Measurements from ENCODE around the gene UBASH3A.

UBASH3A gene

DNA sequence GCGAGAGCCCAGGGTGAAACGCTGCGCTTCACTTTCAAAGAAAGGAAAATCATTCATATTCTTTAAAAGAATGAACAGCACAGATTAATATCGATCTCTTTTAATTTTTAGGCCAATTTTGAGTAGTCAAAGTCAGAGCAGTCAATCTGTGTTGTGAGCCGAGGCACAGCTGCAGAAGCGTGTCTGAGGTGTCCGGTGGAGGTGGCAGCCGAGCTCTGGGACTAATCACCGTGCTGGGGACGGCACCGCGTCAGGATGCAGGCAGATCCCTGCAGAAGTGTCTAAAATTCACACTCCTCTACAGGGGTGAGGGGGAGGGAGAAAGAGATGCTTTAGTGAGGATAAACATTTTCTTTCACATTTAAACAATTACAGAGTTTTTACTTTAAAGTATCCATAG is 41.5 kb upstream of the UBASH3A start:
- Histone ChIP-seq H3K9me3 (ENCODE audit: control insufficient read depth, low read length) (peaks cover 8% of the 10 kb centered on the region), H2AFZ (ENCODE audit: low read depth, low read length) (no peak overlapping the region), H3K4me3 (ENCODE audit: insufficient read depth in 1 of 2, low read depth in 1 of 2, low read length in 2 of 2) (no peak overlapping the region)

GRCh38 chr21:42362700-42363099 is 41.0 kb upstream of the UBASH3A start:
- H3K4me2 ChIP-seq (ENCODE audit: low read length, poor library complexity, severe bottlenecking), result no peak overlapping the region
- H3K18ac ChIP-seq (ENCODE audit: low read depth in 1 of 2, low read length in 2 of 2), result no peak overlapping the region

More for the DNA sequence above, 41.5 kb upstream of the UBASH3A start:
- H3K9ac ChIP-seq (ENCODE audit: low read length), result no peak overlapping the region
- no peak overlapping the region for H2BK12ac ChIP-seq (ENCODE audit: low read length in 2 of 2)
- H3K27me3 ChIP-seq (ENCODE audit: control insufficient read depth in 1 of 2, insufficient read depth in 1 of 2, low read length in 2 of 2), result peaks cover 29 to 38% of the 10 kb centered on the region in 2 experiments
- no peak overlapping the region for H2BK15ac ChIP-seq (ENCODE audit: low read depth, poor library complexity, severe bottlenecking)
- no peaks in the 10 kb centered on the region for H3K36me3 ChIP-seq (ENCODE audit: control insufficient read depth in 1 of 2, insufficient read depth in 2 of 2, low read depth in 1 of 2, low read length in 2 of 2)
- H4K91ac ChIP-seq (ENCODE audit: low read length), result no peak overlapping the region
- no peak overlapping the region for H3K23ac ChIP-seq (ENCODE audit: low read length in 2 of 2)
- H3K4me2 ChIP-seq (ENCODE audit: low read length, poor library complexity, severe bottlenecking), result no peak overlapping the region
- no peak overlapping the region for H2BK120ac ChIP-seq (ENCODE audit: low read depth, low read length)
- no peak overlapping the region for H2BK5ac ChIP-seq (ENCODE audit: low read depth, low read length, poor library complexity, severe bottlenecking)
- no peak overlapping the region for H3K27ac ChIP-seq (ENCODE audit: low read length, poor library complexity, severe bottlenecking)
- H3K4ac ChIP-seq (ENCODE audit: low read depth in 1 of 2, low read length in 2 of 2), result no peak overlapping the region
- no peak overlapping the region for H4K8ac ChIP-seq (ENCODE audit: low read length)
- no peak overlapping the region for H3K14ac ChIP-seq (ENCODE audit: low read length in 2 of 2)
- no peaks in the 10 kb centered on the region for H3K79me1 ChIP-seq (replicated peaks; ENCODE audit: low read length, poor library complexity, severe bottlenecking)
- H3K4me1 ChIP-seq (ENCODE audit: control insufficient read depth, insufficient read depth, low read depth, low read length), result peaks cover 2% of the 10 kb centered on the region
- H2AK5ac ChIP-seq (ENCODE audit: low read length, severe bottlenecking), result no peak overlapping the region
- whole genome bisulfite sequencing, result 86% methylated on average over 6 of the region's 12 CpGs
- no peak for DNase-seq
- H3K18ac ChIP-seq (ENCODE audit: low read depth in 1 of 2, low read length in 2 of 2), result no peak overlapping the region

GRCh38 chr21:42363312-42363711 is 40.4 kb upstream of the UBASH3A start:
- no peaks in the 10 kb centered on the region for H3K36me3 ChIP-seq (ENCODE audit: control insufficient read depth in 1 of 2, insufficient read depth in 2 of 2, low read depth in 1 of 2, low read length in 2 of 2)
- H2BK120ac ChIP-seq (ENCODE audit: low read depth, low read length), result no peak overlapping the region
- H3K14ac ChIP-seq (ENCODE audit: low read length in 2 of 2), result no peak overlapping the region
- H3K4me1 ChIP-seq (ENCODE audit: control insufficient read depth, insufficient read depth, low read depth, low read length), result peaks cover 2% of the 10 kb centered on the region
- H3K9me3 ChIP-seq (ENCODE audit: control insufficient read depth, low read length), result peaks cover 8% of the 10 kb centered on the region
- no peaks in the 10 kb centered on the region for H3K79me1 ChIP-seq (replicated peaks; ENCODE audit: low read length, poor library complexity, severe bottlenecking)
- H3K18ac ChIP-seq (ENCODE audit: low read depth in 1 of 2, low read length in 2 of 2), result no peak overlapping the region
- no peak overlapping the region for H4K8ac ChIP-seq (ENCODE audit: low read length)
- H2BK15ac ChIP-seq (ENCODE audit: low read depth, poor library complexity, severe bottlenecking), result no peak overlapping the region
- no peak overlapping the region for H3K4ac ChIP-seq (ENCODE audit: low read depth in 1 of 2, low read length in 2 of 2)
- no peak overlapping the region for H2BK5ac ChIP-seq (ENCODE audit: low read depth, low read length, poor library complexity, severe bottlenecking)
- peaks cover 26 to 39% of the 10 kb centered on the region in 2 experiments for H3K27me3 ChIP-seq (ENCODE audit: control insufficient read depth in 1 of 2, insufficient read depth in 1 of 2, low read length in 2 of 2)
- H3K27ac ChIP-seq (ENCODE audit: low read length, poor library complexity, severe bottlenecking), result no peak overlapping the region
- no peak overlapping the region for H2AK5ac ChIP-seq (ENCODE audit: low read length, severe bottlenecking)
- no peak overlapping the region for H4K91ac ChIP-seq (ENCODE audit: low read length)
- no peak overlapping the region for H3K23ac ChIP-seq (ENCODE audit: low read length in 2 of 2)
- H3K4me3 ChIP-seq (ENCODE audit: insufficient read depth in 1 of 2, low read depth in 1 of 2, low read length in 2 of 2), result no peak overlapping the region
- no peak for DNase-seq
- no peak overlapping the region for H3K4me2 ChIP-seq (ENCODE audit: low read length, poor library complexity, severe bottlenecking)
- no peak overlapping the region for H2AFZ ChIP-seq (ENCODE audit: low read depth, low read length)
- no peak overlapping the region for H3K9ac ChIP-seq (ENCODE audit: low read length)
- 79% methylated on average over 7 of the region's 8 CpGs for WGBS
- no peak overlapping the region for H2BK12ac ChIP-seq (ENCODE audit: low read length in 2 of 2)

More at GRCh38 chr21:42362700-42363099, 41.0 kb upstream of the UBASH3A start:
- Histone ChIP-seq H3K27me3 (ENCODE audit: control insufficient read depth in 1 of 2, insufficient read depth in 1 of 2, low read length in 2 of 2) (peaks cover 26 to 39% of the 10 kb centered on the region in 2 experiments), H2BK12ac (ENCODE audit: low read length in 2 of 2) (no peak overlapping the region), H3K9ac (ENCODE audit: low read length) (no peak overlapping the region), H4K8ac (ENCODE audit: low read length) (no peak overlapping the region), H3K14ac (ENCODE audit: low read length in 2 of 2) (no peak overlapping the region), H3K36me3 (ENCODE audit: control insufficient read depth in 1 of 2, insufficient read depth in 2 of 2, low read depth in 1 of 2, low read length in 2 of 2) (no peaks in the 10 kb centered on the region), H3K4me1 (ENCODE audit: control insufficient read depth, insufficient read depth, low read depth, low read length) (peaks cover 2% of the 10 kb centered on the region), H3K4ac (ENCODE audit: low read depth in 1 of 2, low read length in 2 of 2) (no peak overlapping the region), H3K4me3 (ENCODE audit: insufficient read depth in 1 of 2, low read depth in 1 of 2, low read length in 2 of 2) (no peak overlapping the region), H2BK5ac (ENCODE audit: low read depth, low read length, poor library complexity, severe bottlenecking) (no peak overlapping the region), H4K91ac (ENCODE audit: low read length) (no peak overlapping the region), H2AFZ (ENCODE audit: low read depth, low read length) (no peak overlapping the region), H3K79me1 (replicated peaks; ENCODE audit: low read length, poor library complexity, severe bottlenecking) (no peaks in the 10 kb centered on the region), H3K27ac (ENCODE audit: low read length, poor library complexity, severe bottlenecking) (no peak overlapping the region), H2BK120ac (ENCODE audit: low read depth, low read length) (no peak overlapping the region), H2AK5ac (ENCODE audit: low read length, severe bottlenecking) (no peak overlapping the region), H3K23ac (ENCODE audit: low read length in 2 of 2) (no peak overlapping the region), H3K9me3 (ENCODE audit: control insufficient read depth, low read length) (peaks cover 8% of the 10 kb centered on the region), H2BK15ac (ENCODE audit: low read depth, poor library complexity, severe bottlenecking) (no peak overlapping the region)
- DNase-seq, result no peak
- WGBS, result 88% methylated on average over 9 of the region's 9 CpGs

- no peak overlapping the region for H4K8ac ChIP-seq (ENCODE audit: low read length)
- H3K27me3 ChIP-seq (ENCODE audit: control insufficient read depth in 1 of 2, insufficient read depth in 1 of 2, low read length in 2 of 2), result peaks cover 26 to 44% of the 10 kb centered on the region in 2 experiments
- H2BK5ac ChIP-seq (ENCODE audit: low read depth, low read length, poor library complexity, severe bottlenecking), result no peak overlapping the region
- no peaks in the 10 kb centered on the region for H3K79me1 ChIP-seq (replicated peaks; ENCODE audit: low read length, poor library complexity, severe bottlenecking)
- no peak overlapping the region for H3K4ac ChIP-seq (ENCODE audit: low read depth in 1 of 2, low read length in 2 of 2)
- H3K9ac ChIP-seq (ENCODE audit: low read length), result no peak overlapping the region
- no peak overlapping the region for H2BK12ac ChIP-seq (ENCODE audit: low read length in 2 of 2)
- no peak overlapping the region for H4K91ac ChIP-seq (ENCODE audit: low read length)
- H3K4me3 ChIP-seq (ENCODE audit: insufficient read depth in 1 of 2, low read depth in 1 of 2, low read length in 2 of 2), result no peak overlapping the region
- H3K36me3 ChIP-seq (ENCODE audit: control insufficient read depth in 1 of 2, insufficient read depth in 2 of 2, low read depth in 1 of 2, low read length in 2 of 2), result no peaks in the 10 kb centered on the region
- no peak overlapping the region for H2BK120ac ChIP-seq (ENCODE audit: low read depth, low read length)
- peaks cover 8% of the 10 kb centered on the region for H3K9me3 ChIP-seq (ENCODE audit: control insufficient read depth, low read length)
- peaks cover 2% of the 10 kb centered on the region for H3K4me1 ChIP-seq (ENCODE audit: control insufficient read depth, insufficient read depth, low read depth, low read length)
- WGBS, result 83% methylated on average over 13 of the region's 13 CpGs
- no peak overlapping the region for H2AFZ ChIP-seq (ENCODE audit: low read depth, low read length)
- H3K4me2 ChIP-seq (ENCODE audit: low read length, poor library complexity, severe bottlenecking), result no peak overlapping the region
- no peak overlapping the region for H2AK5ac ChIP-seq (ENCODE audit: low read length, severe bottlenecking)
- no peak overlapping the region for H3K23ac ChIP-seq (ENCODE audit: low read length in 2 of 2)
- no peak overlapping the region for H3K27ac ChIP-seq (ENCODE audit: low read length, poor library complexity, severe bottlenecking)
- H3K14ac ChIP-seq (ENCODE audit: low read length in 2 of 2), result no peak overlapping the region
- H3K18ac ChIP-seq (ENCODE audit: low read depth in 1 of 2, low read length in 2 of 2), result no peak overlapping the region
- DNase-seq, result no peak
- no peak overlapping the region for H2BK15ac ChIP-seq (ENCODE audit: low read depth, poor library complexity, severe bottlenecking)
Observed at GRCh38 chr21:42364304-42364865, 39.3 kb upstream of the UBASH3A start.
